Measurements from ENCODE around the gene SYTL5.
A peak's percentile ranks its signal among the peaks of the same experiment; 100 is the strongest.

SYTL5 gene

DNA sequence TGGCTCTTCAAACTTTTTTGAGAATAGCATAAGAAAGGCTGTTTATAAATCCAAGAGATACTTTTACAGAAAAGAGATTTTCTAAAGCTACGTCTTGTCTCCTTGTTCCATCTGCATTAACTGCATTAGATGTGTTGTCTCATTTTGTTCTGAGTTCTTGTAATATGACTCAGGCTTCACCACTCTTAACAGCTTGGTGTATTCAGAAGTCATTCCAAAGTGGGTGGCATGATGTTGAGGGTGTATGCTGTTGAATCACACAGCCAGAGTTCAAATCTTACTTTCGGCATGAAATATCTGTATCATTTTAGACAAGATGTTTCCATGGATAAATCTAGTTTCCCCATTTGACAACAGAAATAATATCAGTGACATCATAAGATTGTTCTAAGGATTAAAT, 30.1 kb downstream of the SYTL5 start:
- no peak for DNase-seq

DNA sequence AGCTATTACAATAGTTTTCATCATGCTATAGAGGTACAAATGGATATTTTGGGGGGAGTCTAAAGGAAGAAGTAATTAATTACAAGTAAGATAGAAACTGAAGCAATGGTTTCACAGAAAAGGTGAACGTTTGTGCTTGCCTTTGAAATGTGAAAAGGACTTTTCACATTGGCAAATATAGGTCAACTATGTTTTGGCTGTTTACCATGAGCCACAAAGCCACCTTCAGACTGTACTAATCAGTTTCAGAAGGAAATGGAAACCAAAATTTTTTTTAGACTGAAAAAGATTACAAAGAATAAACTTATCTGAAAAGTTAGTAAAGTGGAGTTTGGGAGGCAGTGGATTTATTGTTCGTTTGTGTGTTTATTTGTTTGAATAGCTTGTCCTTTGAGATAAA, 32.1 kb downstream of the SYTL5 start:
- DNase-seq: no peak

DNA sequence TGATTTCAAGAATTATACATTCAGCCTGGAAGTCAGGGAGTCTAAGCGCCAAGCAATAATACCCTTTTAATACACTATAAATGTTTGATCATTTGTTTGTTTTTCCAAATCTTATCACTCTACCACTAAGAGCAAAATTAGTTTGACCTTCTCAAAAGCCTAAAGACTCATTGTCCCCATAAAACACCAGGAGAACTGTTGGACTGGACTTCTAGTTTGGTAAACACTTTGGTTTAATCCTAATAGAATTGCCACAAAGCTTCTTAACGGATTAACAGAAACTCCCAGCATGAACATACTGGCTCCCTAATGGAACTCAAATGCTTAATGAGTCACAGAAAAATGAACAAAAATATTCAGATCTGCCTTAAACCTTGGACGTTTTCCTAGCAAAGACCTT, 34.9 kb downstream of the SYTL5 start:
- no peak for DNase-seq

DNA sequence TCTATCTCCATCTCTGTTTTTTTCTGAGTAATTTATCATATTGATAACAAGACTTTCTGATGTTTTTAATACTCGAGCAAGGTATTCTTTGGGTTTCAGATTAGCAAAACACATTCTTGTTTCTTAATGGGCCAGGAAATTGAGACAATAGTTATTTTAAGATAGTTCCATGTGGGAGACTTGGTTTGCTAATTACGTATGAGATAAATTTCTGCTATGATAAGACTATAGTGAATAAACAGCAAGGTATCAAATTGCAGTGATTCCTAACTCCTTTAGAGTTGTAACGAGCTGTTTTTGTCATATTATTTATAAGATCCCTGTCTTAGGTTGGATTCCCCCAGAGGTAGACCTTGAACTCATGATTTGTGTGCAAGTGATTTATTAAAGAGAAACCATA, 38.3 kb downstream of the SYTL5 start:
- no peak for DNase-seq

DNA sequence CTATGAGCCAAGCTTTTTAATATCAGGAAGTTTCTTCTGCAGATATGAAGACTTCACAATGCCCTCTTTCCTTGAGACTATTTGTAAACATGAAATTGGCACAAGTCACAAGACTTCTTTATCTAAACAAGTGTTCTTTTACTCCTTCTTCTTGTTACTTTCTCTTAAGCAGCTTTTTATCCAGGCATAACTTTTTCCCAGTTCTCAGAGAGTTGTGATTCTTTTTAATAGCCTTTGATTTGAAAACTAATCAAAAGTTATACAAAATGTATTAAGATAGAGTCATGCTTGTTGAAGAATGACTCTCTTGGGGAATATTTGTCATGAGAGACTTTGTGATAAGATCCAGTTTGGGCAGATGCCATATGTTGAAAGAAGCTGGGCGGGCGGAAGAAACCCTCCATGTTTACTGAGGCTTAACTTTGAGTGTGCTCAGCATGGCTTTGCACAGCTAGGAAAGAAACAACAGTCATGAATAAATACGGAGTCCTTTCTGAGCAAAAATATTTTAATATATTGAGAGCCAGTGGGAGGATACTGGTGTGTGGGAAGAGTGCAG, 39.3 kb downstream of the SYTL5 start:
- no peak for DNase-seq

DNA sequence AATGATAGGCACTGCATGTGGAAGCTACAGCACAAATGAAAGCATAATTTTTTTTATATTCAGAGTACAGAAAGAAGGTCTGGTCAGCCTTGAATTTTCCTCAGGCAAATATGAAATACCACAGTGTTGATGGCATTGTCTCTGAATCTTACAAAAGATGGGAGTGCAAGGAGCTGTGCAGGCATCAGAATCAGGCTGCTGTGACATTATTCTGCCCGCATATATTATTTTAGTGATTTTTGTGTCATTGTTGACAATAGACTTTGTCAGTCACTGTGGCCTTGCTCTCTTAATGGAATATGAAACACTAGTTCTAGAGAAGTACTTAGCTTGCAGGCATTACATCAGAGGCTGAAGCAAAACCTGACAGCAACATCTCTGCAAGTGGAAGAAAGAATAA, 42.5 kb downstream of the SYTL5 start:
- no peak for DNase-seq

DNA sequence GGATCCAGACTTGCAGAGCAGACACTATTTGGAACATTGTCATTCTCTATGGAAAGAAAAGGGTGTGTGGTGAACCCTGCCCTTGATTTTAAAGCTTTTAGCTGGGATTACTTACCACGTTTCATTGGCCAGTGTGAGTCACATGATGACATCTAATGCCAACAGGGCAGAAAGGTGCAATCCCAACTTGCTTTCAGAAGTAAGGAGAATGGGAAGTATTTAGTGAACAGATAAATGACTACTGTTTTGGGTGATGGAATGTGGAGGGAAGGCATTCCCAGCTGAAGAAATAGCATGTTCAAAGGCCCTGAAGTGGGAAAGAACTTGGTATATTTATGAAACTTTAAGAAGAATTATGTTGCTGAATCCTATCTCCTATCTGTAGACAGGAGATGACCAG, 44.5 kb downstream of the SYTL5 start:
- DNase-seq: no peak

DNA sequence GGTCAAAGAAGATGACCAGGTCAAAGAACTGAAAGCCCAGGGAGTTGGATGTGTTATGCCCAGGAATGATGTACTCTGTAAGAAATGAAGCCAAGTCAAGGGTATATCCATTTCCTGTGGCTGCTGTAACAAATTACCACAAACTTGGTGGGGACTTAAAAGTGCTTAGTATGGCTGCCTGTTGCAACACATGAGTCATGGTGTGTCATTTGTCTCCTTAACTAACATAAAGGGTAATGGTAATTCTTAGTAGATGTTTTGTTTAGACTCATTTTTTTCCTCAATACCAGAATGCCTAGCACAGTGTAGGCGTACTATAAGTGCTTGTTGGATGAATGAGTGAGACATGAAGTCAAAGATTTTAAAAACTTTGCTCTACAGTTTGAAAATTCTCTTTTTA, 45.7 kb downstream of the SYTL5 start:
- DNase-seq: peak; percentile 91

DNA sequence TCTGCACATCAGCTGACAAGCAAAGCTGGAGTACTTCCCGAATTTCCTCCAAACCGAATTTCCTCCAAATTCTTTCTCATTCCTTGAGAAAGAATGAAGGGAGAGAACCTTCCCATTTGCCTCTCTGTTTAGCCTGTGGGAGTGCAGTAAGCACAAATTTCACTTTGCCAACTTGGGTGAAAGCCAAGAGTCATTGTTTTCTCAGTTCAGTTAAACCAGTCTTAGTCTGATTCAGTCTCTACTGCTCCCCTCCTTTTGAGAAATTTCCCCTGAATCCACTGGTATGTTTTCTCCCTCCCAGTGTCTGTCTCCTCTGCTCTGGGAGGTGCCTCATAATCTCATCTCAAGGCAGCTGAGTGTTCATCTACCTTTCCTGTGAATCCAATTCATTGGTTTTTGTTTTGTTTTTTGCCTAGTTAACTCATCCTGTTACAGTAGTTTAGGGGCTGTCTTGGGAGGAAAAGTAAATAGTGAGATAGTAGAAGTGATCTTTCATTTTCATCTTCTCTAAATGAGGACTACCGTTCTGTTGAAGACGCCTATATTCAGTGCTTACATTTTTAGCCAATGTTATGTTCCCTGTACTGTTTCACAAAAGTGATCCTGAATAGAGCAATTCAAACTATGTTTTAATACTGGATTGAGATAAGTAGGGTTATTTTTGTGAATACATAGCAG, 49.0 kb downstream of the SYTL5 start:
- peak; percentile 62 for DNase-seq

DNA sequence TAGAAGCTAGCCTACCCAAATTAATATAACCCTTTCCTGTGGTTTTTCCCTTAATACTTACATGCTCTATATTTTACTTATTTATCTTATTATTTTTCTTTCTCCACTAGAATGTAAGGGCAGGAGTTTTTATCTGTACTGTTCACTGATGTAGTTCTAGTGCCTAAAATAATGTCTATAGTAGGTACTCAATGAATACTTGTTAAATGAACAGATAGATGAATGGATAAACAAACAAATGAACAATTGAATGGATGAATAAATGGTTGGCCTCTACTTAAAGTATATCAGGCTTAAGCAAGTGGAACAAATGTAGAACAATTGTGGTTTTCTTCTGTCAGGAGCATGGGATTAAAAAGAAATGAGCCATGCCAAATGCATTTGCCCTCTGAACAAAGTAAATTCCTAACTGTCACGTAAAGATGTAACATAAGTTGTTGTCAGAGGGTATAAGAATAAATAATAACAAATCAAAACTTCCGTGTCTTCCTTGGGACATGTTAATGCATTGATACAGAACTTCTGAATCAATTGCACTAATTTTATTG, 54.1 kb downstream of the SYTL5 start:
- DNase-seq: no peak

DNA sequence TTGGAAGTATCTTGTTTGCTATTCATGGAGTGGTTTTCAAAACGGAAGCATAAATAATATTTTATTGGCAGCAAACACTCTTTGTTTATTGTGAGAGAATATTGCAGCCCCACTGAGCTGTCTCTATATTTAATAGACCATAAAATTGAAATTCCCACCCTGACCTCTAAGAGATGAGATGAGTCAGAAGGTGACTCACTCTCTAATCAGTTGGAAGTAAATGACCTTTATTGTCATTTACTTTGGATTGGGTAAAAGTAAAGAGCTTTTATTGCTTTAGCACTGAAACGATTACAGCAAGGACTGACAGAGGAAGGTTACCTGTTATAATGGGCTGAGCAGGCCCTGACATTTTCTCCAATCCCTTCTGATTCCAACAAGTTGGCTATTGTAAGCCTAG, 55.0 kb downstream of the SYTL5 start:
- DNase-seq: peak; percentile 48

DNA sequence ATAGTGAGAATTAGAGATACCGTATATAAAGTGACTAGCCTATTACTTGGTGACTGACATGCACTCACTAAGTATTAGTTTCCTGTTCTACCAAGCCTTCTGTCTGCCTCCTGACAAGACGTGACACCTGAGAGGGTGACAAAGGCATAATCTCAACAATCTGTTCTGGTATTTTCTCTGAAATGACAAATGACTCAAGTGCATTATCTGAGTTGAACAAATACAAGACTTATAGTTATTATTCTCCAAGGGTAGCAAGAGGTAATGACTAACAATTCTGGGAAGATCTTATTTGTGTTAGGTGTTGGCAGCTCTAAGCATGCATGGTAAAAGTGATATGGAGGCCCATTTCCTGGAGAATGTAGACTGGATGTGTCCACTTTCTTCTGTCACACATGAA, 60.6 kb downstream of the SYTL5 start:
- DNase-seq: no peak

DNA sequence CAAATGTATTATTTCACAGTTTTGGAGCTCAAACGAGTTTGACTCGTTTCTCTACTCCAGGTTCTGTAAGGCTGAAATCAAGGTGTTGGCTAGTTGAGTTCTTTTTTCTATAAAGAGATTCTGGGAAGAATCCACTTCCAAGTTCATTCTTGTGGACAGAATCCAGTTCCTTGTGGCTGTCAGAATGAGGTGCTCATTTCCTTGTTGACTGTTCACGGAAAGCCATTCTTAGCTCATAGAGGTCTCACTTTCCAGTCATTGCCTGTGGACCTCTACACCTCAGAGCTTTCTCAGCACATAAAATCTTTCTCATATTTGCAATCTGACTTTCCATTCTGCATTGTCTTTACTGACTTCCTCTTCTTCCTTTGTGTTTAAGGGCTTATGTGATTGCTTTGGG, 62.9 kb downstream of the SYTL5 start:
- DNase-seq: no peak

DNA sequence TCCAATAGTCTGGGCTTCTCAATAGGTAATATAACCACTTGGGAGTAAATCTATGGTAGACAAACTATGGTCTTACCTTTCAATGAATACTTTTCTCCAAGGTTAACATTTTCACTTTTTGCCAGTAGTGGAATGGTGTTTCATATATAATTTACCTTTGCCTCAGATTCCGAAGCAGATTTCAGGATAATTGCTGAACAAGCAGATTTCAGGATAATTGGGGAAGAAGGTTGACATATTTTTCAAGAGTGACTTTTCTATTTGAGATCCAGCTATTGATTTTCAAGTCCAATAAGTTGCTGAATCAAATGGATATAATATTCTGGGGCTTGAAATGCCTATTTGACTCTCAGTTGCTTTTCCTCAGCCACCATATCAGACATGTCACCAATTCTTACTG, 63.6 kb downstream of the SYTL5 start:
- DNase-seq: no peak

DNA sequence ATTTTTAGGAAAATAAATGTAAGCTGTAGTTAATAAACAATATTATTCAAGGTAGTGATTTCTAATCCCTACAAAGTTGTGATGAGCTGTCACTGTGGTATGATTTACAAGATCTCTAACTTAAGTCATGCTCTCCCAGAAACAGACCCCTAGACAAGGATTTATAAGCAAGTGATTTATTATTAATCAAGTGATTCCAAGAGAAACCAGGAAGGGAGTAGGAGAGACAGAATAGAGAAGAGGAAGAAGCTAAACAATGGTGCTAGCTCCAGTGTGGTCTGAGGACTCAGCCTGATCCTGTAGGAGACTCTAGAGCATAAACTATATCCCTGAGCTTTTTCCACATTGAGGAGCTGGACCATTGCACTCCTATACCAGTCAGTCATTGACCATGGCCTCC, 73.1 kb downstream of the SYTL5 start:
- no peak for DNase-seq

DNA sequence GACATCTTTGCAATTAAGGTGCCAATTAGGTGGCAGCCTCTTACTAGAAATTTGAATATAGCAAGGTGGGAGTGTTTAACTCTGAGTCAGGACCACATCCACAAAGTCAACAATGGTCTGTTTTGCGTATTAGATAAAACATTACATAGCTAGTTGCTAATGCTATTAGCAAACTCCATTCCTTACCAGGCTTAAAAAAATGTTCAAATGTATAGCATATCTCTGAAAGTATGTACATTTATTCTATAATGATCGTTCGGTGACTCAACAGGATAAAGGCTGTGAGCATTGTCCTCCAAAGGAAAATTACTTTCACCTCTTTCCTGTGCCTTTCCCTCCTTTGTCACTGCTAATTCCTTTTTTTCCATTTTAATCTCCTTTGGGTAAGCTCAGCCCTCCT, 74.5 kb downstream of the SYTL5 start:
- DNase-seq: peak; percentile 59

DNA sequence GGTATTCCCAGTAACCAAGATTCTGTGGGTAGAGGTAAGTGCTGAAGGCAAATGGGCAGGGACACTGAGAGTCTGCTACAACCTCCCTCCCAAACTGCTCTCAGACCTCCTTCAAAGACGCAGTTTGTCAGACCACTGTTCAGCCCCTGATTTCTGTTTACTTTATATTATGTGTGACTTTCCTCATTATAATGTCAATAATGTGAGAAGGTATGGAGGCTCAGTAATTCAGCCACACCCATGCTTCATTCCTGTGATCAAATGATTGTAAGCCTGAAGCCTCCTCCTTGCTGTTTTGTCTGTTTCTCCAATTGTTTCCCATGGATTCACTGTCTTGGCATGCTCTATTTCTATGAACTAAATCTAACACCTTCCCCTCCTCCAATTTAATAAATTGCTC, 75.6 kb downstream of the SYTL5 start:
- no peak for DNase-seq

DNA sequence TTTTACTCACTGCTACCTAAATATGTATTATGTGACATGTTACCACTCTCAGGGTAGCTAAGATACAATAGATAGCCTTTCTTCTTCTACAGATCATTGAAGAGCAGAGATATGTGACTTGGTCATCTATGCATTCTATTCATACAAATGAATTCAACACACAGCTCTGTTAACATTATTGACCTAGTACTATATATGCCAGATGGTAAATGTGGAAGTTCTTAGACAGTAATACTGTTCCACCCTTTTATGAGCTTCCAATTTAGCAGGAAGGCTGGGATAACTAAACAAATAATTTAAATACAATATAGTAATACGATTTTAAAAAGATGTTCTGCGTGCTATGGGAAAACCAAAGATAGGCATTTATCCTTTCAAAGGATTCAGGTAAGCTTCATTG, 76.0 kb downstream of the SYTL5 start:
- no peak for DNase-seq

DNA sequence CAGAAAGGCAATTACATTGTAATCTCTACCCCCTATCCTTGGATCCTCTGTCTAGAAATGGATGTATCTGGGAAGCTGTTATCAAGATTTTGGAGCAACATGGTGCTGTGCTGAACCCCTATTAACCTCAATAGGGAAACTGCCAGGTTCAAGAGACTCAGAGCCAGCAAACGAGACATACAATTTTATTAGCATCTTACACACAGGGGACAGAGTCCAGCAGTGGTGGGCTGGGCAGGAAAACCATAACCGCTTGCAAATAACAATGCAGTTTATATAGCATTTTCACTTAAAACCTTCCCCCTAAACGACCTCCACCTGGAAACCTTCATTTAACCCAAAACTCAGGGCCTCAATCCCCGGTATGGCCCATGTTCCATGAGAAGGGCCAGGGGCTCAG, 79.5 kb downstream of the SYTL5 start:
- no peak for DNase-seq

DNA sequence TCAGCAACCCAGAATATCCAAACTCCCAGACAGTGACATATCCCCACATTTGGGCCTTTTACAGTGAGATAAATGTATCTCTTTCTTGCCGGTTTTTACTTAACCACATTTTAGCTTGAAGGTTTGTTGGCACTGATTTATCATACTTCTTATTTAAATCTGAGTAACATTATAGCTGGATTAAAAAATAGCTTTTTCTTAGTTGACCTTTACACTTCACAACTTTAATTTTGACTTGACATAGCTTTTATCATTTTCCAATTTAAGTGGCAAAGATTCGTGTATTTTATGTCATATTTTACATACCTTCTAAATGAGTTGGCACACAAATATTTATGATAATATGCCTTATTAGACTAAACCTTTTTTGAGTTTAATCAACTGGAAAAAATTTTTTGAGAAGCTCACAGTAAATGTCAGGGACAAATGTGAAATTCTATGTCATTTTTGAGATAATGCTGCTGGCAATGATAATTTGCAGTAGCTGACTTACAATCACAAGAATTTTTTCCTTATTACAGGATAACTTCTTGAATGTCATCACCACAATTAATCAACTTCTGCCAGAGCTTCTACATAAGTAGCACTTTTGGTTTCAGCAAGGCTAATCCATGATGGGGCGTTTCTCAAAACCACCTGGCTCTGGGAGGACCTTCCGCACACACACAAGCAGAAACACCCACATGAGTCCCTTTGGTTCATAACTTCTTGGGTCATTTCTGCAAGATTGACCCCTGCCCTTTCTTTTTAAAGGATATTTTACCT, 80.3 kb downstream of the SYTL5 start:
- DNase-seq: peak; percentile 45

DNA sequence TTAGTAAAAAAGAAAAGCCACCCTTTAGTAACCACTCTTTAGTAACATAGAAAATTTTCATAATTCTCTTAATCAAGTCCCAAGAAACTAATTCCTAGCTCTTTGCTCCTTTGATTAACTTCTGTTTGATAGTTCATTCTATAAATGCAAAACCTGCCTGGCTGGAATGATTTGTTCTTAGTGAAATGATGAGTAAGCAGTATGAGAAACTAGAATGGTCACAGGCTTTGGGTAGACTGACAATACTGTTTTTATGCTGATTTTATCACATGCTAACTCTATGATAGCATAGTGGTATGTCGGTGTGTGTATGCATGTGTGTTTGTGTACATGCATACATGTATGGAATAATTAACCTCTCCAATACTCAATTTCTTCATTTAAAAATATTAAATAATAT, 81.2 kb downstream of the SYTL5 start:
- no peak for DNase-seq

DNA sequence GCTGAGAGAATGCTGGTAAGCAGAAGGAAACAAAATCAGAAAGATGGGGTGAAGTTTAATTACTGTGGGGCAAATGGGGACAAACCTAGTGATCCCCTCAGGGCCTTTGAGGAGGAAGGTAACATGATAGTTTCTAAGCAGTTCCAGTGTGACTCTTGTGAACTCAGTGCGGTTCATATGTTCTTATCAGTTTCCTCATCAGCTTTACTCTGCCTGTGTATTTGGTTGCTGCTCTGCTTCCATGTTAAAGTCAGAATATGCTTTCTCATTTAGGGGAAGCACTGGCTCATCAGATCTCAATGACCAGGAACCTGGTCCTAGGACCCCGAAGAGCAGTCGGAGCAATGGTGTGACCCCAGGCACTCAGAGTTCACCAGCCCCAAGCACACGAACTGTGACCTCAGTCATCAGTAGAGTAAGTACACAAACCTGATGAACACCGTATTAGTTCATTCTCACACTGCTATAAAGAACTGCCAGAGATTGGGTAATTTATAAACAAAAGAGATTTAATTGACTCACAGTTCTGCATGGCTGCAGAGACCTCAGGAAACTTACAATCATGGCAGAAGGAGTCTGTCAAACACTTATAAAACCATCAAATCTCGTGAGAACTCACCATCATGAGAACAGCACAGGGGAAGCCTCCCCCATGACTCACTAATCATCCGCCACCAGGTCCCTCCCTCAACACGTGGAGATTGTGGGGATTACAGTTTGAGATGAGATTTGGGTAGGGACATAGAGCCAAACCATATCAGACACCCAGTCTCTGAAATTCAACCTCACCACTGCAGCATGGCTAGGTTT, 83.0 kb downstream of the SYTL5 start:
- DNase-seq: no peak

DNA sequence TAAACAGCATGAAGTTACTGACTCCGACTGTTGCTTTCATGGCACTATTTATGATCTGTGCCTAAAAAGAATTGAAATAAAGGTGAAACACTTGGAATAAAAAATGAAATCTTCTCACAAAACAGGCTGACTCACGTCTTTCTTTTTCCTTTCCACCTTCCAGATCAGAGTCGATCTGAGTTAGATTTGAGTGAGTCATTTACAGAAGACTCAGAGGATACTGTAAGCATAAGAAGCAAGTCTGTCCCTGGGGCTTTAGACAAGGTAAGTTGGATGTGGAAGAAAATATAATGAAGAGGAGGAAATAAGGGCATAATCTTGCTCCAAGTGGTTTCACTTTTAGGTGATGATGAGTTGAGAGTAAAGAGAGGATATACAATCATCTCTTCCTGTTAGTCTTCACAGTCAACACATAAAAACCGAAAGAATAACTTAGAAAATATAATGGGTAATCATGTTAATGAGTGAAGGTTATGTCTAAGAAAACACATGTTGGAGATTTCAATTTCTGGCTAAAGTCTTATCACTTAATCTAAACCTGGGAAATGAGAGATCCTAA, 89.7 kb downstream of the SYTL5 start:
- peak; percentile 41 for DNase-seq

Data from fibroblast of skin of right biceps (primary cell).